OCI-LY1 (cell line): ENCODE measurements around the gene SDC3.

ENCODE experiments used
- EZH2 ChIP-seq: fragments of 200-600 bp; sonication (generic), shearing (Covaris generic); IDR thresholded peaks from 2 replicates; pipeline ENCODE4 v1.8.0; 2017; ENCODE audit warnings: borderline replicate concordance, mixed run types, mild to moderate bottlenecking, antibody characterized with exemption, low read length, moderate library complexity, mixed read lengths
- TF ChIP-seq, protein P1 (sequence below): fragments of 200-600 bp; sonication (generic), shearing (Covaris generic); IDR thresholded peaks from 2 replicates; pipeline ENCODE4 v1.5.1; 2017; ENCODE audit warnings: mild to moderate bottlenecking, antibody characterized with exemption, low read length, moderate library complexity, mixed read lengths

DNA sequence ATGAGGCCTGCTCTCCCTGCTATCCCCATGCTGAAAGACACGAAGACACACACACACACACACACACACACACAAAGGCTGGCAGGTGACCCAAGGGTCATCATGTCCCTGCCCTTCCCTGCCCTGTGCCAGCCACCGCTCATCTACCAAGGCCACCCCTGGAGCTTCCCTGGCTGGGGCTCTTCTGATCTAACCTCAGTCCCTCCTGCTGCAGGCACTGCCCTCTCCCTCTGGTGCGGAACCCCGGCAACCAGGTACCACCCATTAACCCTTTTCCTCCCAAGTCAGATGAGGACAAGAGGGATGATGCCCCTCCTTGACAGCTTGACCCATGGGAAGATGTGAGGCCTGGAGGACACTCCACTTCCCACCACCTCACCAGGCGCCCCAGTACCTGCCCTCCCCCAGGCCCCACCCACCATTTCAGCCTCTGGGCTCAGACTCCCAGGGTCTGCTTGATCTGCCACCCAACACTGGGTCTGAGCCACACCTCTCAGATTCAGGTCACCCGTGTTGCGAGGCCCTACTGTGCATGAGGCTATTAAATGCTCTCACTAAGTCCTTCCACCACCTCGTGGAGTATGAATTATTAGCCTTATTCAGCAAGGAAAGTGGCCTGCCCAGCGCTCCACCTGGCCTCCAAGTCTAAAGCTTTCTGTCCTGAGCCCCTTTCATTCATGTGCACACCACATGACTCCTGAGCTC lies 2.5 kb downstream of the SDC3 start:
- TF ChIP-seq, protein P1, sequence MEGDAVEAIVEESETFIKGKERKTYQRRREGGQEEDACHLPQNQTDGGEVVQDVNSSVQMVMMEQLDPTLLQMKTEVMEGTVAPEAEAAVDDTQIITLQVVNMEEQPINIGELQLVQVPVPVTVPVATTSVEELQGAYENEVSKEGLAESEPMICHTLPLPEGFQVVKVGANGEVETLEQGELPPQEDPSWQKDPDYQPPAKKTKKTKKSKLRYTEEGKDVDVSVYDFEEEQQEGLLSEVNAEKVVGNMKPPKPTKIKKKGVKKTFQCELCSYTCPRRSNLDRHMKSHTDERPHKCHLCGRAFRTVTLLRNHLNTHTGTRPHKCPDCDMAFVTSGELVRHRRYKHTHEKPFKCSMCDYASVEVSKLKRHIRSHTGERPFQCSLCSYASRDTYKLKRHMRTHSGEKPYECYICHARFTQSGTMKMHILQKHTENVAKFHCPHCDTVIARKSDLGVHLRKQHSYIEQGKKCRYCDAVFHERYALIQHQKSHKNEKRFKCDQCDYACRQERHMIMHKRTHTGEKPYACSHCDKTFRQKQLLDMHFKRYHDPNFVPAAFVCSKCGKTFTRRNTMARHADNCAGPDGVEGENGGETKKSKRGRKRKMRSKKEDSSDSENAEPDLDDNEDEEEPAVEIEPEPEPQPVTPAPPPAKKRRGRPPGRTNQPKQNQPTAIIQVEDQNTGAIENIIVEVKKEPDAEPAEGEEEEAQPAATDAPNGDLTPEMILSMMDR, result no peak
- TF ChIP-seq EZH2, result no peak
